Upper lobe of left lung (tissue), 6 donors: ENCODE results near the gene SLC25A43. TPM values are rescaled to one million over a fixed set of nuclear protein-coding genes. Genes with fewer than 3 reads are reported as not detected.
"Not testable (repeated sequence)": the region's sequence is repeated elsewhere in the genome, so short reads cannot be mapped to it uniquely, and the experiment has no call there.

Experiments
- ATAC-seq, 2 donors: fragments of 200-7000 bp; cut with Tn5 transposase; one replicate each; pipeline ENCODE4 v1.9.1; 2022; ENCODE audit warnings: mild to moderate bottlenecking in 2 of 2, moderate library complexity in 2 of 2; ENCODE audit not compliant: low FRiP score in 2 of 2
- DNase-seq, 2 donors: peaks; one replicate each; pipeline ENCODE4 v3.0.0-alpha.2; 2019 to 2020
- H3K27ac ChIP-seq, 4 donors: fragments of 200-600 bp; sonication (generic); one replicate each; pipeline ENCODE4 v1.5.1; 2016 to 2019
- H3K27me3 ChIP-seq, 4 donors: fragments of 200-600 bp; sonication (generic); one replicate each; pipeline ENCODE4 v1.5.1; 2017 to 2019
- H3K36me3 ChIP-seq, 4 donors: fragments of 200-600 bp; sonication (generic); one replicate each; pipeline ENCODE4 v1.5.1; 2016 to 2019
- H3K4me1 ChIP-seq, 4 donors: fragments of 200-600 bp; sonication (generic); one replicate each; pipeline ENCODE4 v1.5.1; 2018 to 2019
- H3K4me3 ChIP-seq, 4 donors: fragments of 200-600 bp; sonication (generic); one replicate each; pipeline ENCODE4 v1.5.1; 2017 to 2019; ENCODE audit warnings: mild to moderate bottlenecking in 2 of 4, moderate library complexity in 1 of 4
- H3K9me3 ChIP-seq, 4 donors: fragments of 200-600 bp; sonication (generic); one replicate each; pipeline ENCODE4 v1.5.1; 2018 to 2019
- CTCF ChIP-seq, 6 experiments: fragments of 450-650 bp in 4 of 6; fragments of 200-600 bp in 2 of 6; sonication (generic) in 2 of 6; IDR thresholded peaks; one replicate each; pipeline ENCODE4 v1.5.1; 2016 to 2019; ENCODE audit warnings: antibody characterized with exemption in 6 of 6
- EP300 ChIP-seq, 4 donors: sonication (generic); formaldehyde crosslinking; IDR thresholded peaks; one replicate each; pipeline ENCODE4 v1.5.1; 2017; ENCODE audit warnings: antibody characterized with exemption in 4 of 4, control low read depth in 2 of 4
- POLR2A ChIP-seq, 4 donors: fragments of 450-650 bp; IDR thresholded peaks; one replicate each; pipeline ENCODE4 v1.5.1; 2016 to 2017; ENCODE audit warnings: antibody characterized with exemption in 4 of 4, mild to moderate bottlenecking in 2 of 4
- POLR2AphosphoS5 ChIP-seq, 2 donors: sonication (generic); formaldehyde crosslinking; IDR thresholded peaks; one replicate each; pipeline ENCODE4 v1.5.1; 2017; ENCODE audit warnings: antibody characterized with exemption in 2 of 2
- WGBS, 2 donors: methylation state at CpG; one replicate each; pipeline ENCODE4 v1.1.5; 2017 to 2018; 5-methylcytosine and 5-hydroxymethylcytosine counted together
- total RNA-seq, 6 donors: library from RNA; depleted of rRNA in 4 of 6; stranded (reverse); fragments of >200 nt in 4 of 6; gene quantifications; one replicate each; pipeline versions ENCODE4 v1.1.0 to v1.2.1, GENCODE V29; 2016 to 2021
- donor health status: DM: no; HTN: no; CAD: no; lungs with moderate emphysema.
- donor health status: DM: no; HTN: yes; CAD: no; lungs with severe emphysema.

SLC25A43 gene
- total RNA-seq, 6 donors from 2014 or later = 11.2 to 27.8 (median 15.8) TPM

GRCh38 chrX:119427024-119427794, 28.1 kb downstream of the SLC25A43 start:
- TF ChIP-seq EP300 (IDR thresholded peaks at IDR 0.05) (no peak), POLR2A (IDR thresholded peaks at IDR 0.05) (no peak), CTCF (IDR thresholded peaks at IDR 0.05) (no peak), POLR2AphosphoS5 (IDR thresholded peaks at IDR 0.05) (no peak)

GRCh38 chrX:119427795-119428185, 28.7 kb downstream of the SLC25A43 start:
- no peaks in the 10 kb centered on the region for H3K4me1 ChIP-seq
- ATAC-seq (no peak), DNase-seq (no peak)
- H3K36me3 ChIP-seq = no peaks in the 10 kb centered on the region
- no peaks in the 10 kb centered on the region for H3K9me3 ChIP-seq
- 68 to 74% methylated on average over 4 of the region's 4 CpGs for WGBS, 2 donors
- TF ChIP-seq EP300 (IDR thresholded peaks at IDR 0.05) (no peak), POLR2AphosphoS5 (IDR thresholded peaks at IDR 0.05) (no peak), POLR2A (IDR thresholded peaks at IDR 0.05) (no peak), CTCF (IDR thresholded peaks at IDR 0.05) (no peak)
- H3K27ac ChIP-seq = no peak overlapping the region
- no peak overlapping the region for H3K4me3 ChIP-seq
- H3K27me3 ChIP-seq = no peaks in the 10 kb centered on the region

More at GRCh38 chrX:119427024-119427794, 28.1 kb downstream of the SLC25A43 start:
- Histone ChIP-seq H3K4me1 (no peaks in the 10 kb centered on the region), H3K27me3 (no peaks in the 10 kb centered on the region), H3K36me3 (no peaks in the 10 kb centered on the region), H3K9me3 (no peaks in the 10 kb centered on the region), H3K4me3 (no peak overlapping the region), H3K27ac (no peak overlapping the region)
- WGBS, 2 donors = 58 to 74% methylated on average over 2 to 9 of the region's 9 CpGs
- no peak for DNase-seq
- ATAC-seq = no peak

GRCh38 chrX:119429471-119429870, 30.3 kb downstream of the SLC25A43 start:
- H3K9me3 ChIP-seq = no peaks in the 10 kb centered on the region
- no peak for ATAC-seq
- no peaks in the 10 kb centered on the region for H3K27me3 ChIP-seq
- no peak for TF ChIP-seq EP300 (IDR thresholded peaks at IDR 0.05)
- no peak for TF ChIP-seq CTCF (IDR thresholded peaks at IDR 0.05)
- no peak for TF ChIP-seq POLR2AphosphoS5 (IDR thresholded peaks at IDR 0.05)
- TF ChIP-seq POLR2A (IDR thresholded peaks at IDR 0.05) = no peak
- H3K36me3 ChIP-seq = no peaks in the 10 kb centered on the region
- no peaks in the 10 kb centered on the region for H3K4me1 ChIP-seq
- WGBS, 2 donors = 53 to 83% methylated on average over 3 of the region's 4 CpGs
- no peak overlapping the region for H3K4me3 ChIP-seq
- no peak for DNase-seq
- H3K27ac ChIP-seq = no peak overlapping the region

GRCh38 chrX:119441295-119441694, 42.2 kb downstream of the SLC25A43 start:
- DNase-seq, H3K36me3 ChIP-seq, H3K27me3 ChIP-seq, H3K4me3 ChIP-seq, H3K27ac ChIP-seq, H3K9me3 ChIP-seq, H3K4me1 ChIP-seq, ATAC-seq: not testable (repeated sequence)
- 81 to 95% methylated on average over 10 of the region's 17 CpGs for WGBS, 2 donors

GRCh38 chrX:119442286-119442685, 43.1 kb downstream of the SLC25A43 start:
- Histone ChIP-seq H3K27me3 (no peaks in the 10 kb centered on the region), H3K4me3 (no peak overlapping the region), H3K27ac (no peak overlapping the region), H3K36me3 (no peaks in the 10 kb centered on the region), H3K9me3 (no peaks in the 10 kb centered on the region), H3K4me1 (no peaks in the 10 kb centered on the region)
- DNase-seq = no peak
- ATAC-seq = no peak
- TF ChIP-seq EP300 (IDR thresholded peaks at IDR 0.05) = no peak
- TF ChIP-seq CTCF (IDR thresholded peaks at IDR 0.05) = no peak
- TF ChIP-seq POLR2A (IDR thresholded peaks at IDR 0.05) = no peak
- no peak for TF ChIP-seq POLR2AphosphoS5 (IDR thresholded peaks at IDR 0.05)
- 53 to 76% methylated on average over 2 of the region's 2 CpGs for WGBS, 2 donors
